ENCODE measurements around the gene PLB1.
"Not testable (repeated sequence)": the region's sequence is repeated elsewhere in the genome, so short reads cannot be mapped to it uniquely, and the experiment has no call there.

Gene PLB1

DNA sequence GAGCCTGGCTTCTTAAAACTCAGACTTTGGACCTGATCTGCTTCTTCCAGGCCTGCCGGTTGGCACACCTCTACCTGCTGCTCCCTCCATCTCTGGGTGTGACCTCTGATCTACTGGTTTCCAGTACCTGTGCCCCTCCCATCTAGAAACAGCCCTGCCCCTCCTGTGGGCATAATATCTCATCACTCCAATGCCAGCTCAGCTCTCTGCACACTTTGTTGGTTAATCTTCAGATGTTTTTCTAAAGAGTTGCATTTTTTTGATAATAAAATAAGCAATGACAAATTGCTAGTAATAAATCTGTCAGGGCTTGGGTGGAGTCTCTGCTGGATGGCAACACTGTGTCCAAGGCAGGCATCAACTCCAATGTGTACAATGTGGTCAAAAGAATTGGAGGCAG, 166.2 kb downstream of the PLB1 start:
- no peak for DNase-seq (ENCODE audit: extremely low read depth in 1 of 2, low read depth in 1 of 2)

DNA sequence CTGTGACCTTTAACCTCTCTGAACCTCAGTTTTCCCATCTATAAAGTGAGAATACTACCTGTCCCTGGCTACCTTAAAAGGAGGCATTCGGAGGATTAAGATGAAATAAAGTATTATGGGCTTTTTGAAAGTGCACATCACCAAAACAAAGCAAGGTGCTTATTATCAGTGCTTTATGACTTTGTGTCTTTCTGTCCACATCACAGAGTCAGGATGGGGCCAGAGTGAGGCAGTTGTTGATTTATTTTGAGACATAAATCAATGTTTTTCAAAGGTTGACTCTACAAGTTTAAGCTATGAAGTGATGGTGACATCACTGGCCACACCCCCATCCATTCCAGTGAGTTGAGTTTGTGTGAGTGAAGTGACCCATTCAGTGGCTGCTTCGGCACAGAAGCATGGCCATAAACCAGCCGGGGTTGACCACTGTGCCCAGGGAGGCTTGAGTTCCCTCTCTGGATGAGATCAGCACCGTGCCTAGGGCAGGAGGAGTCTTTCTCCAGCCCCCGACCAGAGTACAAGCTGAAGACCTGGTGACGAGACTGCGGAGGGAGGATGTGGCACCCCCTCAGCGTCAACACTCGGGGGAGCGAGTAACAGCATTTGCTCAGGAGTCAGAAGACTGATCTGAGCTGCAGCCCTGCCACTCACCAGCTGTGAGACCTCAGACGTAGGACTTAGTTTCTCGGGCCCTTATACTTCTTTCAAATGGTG, 166.8 kb downstream of the PLB1 start:
- DNase-seq (ENCODE audit: extremely low read depth in 1 of 2, low read depth in 1 of 2): no peak

DNA sequence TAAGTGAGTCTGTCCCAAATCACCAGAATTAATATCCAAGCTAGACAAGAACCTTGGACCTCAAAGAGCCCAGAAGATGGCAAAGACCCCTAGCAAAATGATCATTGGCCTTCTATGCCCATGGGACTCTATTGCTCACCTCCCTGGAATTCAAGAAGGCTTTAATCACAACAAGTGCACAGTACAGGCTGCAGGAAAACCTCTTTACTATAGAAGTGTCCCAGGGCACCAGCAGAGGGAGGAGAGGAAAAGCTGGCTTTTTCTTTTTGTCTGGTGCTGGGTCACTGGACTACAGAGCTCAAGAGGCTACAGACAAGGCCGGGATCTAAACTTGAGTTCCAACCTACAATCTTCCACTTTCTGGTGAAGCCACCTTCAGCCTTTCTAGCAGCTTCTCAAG, 167.5 kb downstream of the PLB1 start:
- no peak for DNase-seq (ENCODE audit: extremely low read depth in 1 of 2, low read depth in 1 of 2)

DNA sequence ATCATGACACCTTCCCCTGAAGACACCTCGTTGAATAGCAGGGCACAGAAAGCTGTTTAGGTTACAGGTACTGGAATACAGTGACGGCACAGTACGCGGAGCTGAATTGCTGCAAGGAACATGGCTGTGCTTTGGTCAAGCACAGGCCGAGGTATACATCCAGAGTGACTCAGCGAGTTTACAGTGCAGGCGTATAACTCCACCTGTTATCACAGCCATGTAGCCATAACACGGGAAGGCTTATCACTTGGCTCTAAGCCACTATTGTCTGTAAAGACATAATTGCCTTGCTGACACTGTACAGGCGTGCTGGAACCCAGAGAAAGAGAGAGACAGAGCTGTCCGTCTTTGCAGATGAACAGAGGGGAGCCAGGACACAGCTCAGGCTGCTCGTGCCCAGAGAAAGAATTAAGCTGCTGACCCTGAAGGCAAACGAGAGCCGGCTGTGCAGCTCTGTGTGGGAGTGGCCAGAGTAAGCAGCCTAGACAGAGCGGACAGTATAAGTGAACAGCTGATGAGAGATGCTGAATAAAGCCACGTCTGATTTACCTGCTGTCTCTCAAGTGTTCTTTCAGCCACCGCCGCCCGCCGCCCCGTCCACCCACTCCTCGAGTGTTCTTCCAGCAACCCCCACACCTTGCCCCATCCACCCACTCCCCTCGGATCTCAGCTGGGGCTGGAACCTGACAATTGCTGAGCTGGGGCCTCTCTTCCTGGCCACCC, 168.4 kb downstream of the PLB1 start:
- DNase-seq (ENCODE audit: extremely low read depth in 1 of 2, low read depth in 1 of 2): no peak

DNA sequence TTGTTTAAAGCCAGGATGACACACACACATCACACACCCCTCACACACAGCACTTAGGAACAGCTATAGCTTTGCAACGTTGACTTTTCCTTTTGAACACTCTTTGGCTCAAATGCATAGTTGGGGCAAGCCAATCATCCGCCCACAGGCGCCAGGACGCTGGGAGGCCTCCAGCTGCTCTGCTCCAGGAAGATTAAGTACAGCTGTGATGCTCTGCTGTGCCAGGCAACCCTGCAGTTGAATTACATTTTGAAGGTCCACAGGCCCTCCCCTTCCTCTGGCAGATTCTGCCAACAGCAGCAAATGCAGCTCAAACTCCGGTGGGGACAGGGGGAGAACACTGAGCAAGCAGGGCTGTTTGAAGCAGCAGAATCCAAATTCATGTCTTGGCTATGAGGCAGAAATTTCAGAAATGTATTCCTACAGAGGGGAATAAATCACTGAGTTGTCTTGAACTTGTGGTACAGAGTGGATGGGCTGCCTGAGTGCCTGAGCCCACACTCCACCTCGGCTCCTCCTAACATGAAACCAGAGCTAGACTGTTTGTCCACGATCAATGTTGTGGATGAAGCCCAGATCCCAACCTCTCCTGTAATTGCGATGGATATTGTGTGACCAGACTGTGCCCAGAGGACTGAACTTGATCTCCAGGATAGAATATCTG, 169.3 kb downstream of the PLB1 start:
- DNase-seq (ENCODE audit: extremely low read depth in 1 of 2, low read depth in 1 of 2): no peak

DNA sequence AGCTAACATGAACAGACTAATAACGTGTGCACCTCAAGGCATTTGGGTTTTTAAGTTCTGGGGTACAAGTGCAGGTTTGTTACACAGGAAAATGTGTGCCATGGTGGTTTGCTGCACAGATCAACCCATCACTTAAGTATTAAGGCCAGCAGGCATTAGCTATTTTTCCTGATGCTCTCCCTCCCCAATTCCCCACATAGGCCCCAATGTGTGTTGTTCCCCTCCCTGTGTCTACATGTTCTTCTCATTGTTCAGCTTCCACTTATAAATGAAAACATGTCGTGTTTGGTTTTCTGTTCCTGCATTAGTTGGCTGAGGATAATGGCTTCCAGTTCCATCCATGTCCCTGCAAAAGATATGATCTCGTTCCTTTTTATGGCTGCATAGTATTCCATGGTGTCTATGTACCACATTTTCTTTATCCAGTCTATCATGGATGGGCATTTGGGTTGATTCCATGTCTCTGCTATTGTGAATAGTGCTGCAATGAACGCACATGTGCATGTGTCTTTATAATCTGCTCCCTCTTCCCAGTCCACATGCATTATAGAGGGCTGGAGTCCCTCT, 170.0 kb downstream of the PLB1 start:
- not testable (repeated sequence) for DNase-seq (ENCODE audit: extremely low read depth in 1 of 2, low read depth in 1 of 2)

DNA sequence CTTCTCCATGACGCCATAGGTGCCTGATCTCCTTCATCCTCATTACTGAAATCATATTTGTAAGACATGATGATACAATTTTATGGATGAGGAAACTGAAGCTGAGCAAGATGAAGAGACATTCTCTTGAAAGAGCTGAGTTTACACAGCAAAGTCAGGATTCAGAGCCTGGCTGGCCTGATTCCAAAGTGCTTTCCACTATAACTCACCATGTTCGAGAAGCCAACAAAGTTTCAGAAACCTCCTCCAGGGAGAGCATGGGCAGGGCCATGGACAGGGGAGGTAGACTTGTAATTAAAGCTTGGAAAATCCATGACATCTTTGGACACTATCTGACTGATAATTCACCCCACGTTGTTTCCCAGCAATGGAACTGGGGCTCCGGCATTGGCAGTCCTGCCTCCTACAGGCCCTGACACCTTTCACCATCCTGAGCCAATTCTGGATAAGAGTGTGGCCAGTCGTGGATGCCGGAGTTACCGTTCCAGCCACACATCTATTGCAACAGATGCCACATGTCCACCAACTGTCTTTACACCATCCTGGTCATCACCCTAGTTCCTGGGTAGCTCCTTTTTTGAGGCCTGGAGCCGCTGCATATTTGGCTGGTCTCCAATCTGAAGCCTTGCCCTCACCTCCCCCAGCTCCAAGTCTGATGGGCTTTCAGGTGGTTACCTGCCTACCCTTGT, 170.8 kb downstream of the PLB1 start:
- no peak for DNase-seq (ENCODE audit: extremely low read depth in 1 of 2, low read depth in 1 of 2)

DNA sequence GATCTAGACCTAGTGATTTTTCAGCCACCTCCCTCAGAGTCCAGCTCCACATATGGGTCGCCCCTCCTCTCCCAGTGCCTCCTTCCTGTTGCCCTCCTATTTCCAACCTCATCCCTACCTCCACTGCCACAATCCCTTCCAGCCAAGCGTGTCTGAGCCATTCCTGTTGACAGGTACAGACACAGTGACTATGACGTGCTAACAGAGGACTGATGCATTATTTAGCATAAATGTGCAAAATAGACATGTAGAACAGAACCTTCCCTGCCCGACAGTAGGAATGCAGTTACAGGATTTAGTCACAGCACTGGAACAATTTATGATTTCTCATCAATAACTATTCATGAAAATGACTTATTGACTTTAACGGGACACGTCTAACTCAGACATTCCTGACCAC, 171.4 kb downstream of the PLB1 start:
- DNase-seq (ENCODE audit: extremely low read depth in 1 of 2, low read depth in 1 of 2): no peak

DNA sequence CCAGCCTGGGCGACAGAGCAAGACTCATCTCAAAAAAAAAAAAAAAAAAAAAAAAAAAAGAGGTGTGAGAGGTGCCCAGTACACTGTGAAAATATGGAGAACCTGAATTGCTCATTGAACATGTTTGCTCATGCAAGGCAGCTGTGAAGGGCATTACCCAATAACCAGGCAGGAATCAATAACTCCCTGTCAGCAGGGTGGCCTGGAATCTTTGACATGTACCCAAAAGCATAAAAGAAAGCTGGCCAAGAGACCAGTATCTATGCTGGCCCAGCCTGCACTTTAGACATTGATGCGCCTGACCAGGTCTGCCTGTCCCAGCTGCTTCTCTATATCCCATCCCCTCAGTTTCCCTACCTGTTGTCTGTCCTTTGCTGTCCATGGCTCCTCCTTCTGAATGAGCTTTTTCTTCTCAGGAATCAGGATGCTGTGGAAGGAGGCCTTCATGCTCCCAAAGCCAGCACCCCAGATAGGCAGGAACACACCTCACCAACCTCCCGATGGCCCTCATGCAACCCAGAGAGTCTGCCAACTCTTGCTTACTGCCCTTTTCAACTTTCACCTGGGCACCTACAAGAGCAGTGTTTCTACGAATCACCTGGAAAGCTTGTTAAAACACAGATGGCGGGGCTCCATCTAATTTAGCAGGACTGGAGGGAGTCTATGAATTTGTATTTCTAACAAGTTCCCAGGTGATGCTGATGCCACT, 172.4 kb downstream of the PLB1 start:
- no peak for DNase-seq (ENCODE audit: extremely low read depth in 1 of 2, low read depth in 1 of 2)

DNA sequence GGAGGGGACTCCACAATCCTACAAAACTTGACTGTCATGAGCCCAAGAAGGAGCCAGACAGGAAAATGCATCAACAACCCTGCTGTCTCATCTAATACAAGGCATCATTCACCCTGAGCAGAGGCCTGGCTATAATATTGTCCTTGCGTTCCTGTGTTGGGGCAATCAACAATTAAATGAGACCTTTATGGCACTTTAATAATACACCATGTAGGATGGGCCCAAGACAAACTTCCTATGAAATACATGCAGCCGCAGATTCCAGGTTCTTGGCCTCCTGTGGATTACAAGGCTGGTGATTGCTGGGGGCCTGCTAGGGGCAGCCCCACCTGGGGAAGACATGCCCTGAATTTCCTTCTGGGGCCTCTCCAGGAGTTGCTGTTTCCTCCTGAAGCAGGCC, 173.0 kb downstream of the PLB1 start:
- no peak for DNase-seq (ENCODE audit: extremely low read depth in 1 of 2, low read depth in 1 of 2)

DNA sequence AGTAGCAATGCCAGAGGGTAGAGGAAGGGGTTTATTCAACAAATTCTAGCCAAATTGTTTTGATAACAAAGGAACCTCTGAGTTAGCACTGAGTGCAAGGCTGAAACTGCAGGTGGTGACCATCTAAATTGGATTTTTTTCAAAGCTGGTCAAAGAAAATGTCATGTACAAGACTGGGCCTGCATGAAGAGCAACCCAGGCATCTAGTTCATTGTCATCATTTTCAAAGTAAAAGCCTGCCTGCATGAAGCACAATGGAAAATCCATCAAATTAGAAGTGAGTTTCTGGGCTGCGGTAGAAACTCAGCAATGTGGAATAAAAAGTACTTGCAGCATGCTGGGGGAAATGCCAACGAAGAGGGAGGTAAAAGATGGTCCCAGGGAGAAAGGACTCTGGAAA, 175.0 kb downstream of the PLB1 start:
- DNase-seq (ENCODE audit: extremely low read depth in 1 of 2, low read depth in 1 of 2): no peak

DNA sequence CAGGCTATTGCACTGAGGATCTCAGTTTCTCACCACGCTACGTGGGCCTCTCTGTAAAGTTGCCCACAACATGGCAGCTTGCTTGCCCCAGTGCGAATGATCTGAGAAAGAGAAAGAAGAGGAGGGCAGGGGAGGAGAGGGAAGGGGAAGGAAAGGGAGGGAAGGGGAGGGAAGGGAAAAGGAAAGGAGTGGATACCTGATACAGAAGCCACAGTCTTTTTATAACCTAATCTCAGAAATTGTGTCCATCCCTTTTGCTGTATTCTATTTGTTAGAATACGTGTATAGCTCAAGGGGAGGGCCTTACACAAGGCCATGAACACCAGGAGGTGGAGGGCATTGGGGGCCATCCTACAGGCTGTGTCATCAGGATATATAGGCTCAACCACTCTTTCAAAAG, 177.5 kb downstream of the PLB1 start:
- no peak for DNase-seq (ENCODE audit: extremely low read depth in 1 of 2, low read depth in 1 of 2)

DNA sequence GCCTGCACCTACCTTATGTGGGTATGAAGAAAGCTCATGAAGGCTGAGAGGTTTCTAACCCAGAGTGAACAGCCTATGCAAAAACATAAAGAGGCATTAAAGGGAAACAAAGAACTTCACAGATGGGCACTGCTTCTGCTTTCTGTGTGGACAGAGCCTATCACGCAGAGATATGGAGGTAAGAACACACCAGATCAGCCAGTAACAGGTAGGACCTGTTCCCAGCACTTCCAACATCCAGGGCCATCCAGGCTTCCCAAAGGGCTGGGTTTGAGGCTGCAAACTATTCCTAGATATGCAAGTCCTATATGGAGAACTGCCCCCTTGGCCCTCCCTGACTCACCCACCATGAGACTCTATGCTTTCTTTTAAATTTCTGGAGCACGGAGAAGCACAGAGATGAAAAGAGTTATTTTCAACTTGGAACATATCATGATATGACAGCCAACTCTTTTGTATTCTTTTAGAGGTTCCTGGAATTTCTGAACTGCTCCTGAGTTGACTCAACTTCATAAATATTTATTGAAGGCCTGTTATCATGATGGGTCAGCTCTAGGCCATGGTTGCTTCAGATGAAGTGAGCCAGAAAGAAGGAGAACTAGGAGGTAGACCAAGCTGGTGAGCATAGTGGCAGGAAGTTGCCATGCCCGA, 178.3 kb downstream of the PLB1 start:
- DNase-seq (ENCODE audit: extremely low read depth in 1 of 2, low read depth in 1 of 2): no peak

DNA sequence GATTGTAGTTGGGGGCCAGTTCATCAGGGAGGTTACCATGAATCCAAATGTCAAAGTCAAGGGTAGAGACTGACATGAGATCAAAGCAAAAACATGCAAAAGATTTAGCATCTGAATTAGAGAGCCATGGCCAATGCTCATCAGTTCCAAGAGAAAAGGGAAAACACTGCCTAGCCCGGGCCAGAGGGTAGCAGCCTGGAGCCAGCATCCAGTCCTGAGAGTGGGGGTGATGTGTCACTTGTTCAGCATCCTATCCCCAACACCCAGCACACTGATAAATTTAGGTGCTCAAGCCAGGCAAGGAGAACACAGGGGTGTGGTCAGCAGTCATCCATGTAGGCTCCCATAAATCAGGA, 178.8 kb downstream of the PLB1 start:
- DNase-seq (ENCODE audit: extremely low read depth in 1 of 2, low read depth in 1 of 2): no peak

DNA sequence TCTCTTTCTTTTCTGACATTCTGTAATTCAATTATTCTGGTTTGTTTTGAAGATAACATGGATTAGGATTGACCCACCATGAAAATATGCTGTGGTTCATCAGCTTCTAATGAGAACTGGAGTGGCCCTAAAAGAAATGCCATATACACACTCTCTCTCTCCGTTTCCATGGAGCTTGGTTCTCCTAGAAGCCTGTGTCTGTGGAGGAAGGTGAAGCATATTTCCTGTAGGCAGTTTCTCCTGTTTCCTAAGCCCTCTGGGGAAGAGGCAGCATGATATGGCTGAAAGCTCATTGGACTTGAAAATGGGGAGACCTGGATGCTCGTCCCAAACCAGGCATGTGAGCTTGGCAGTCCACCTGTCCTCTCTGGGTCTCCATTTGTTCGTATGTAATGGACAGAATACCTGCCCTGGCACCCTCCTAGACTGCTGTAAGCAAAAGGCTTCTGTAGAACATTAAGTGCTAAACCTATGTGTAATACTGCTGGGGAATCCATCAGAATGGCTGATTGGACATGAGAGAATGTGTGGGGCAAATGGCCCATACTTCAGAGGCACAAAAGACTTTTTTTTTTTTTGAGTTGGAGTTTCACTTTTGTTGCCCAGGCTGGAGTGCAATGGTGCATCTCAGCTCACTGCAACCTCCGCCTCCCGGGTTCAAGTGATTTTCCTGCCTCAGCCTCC, 180.4 kb downstream of the PLB1 start:
- DNase-seq (ENCODE audit: extremely low read depth in 1 of 2, low read depth in 1 of 2): no peak

DNA sequence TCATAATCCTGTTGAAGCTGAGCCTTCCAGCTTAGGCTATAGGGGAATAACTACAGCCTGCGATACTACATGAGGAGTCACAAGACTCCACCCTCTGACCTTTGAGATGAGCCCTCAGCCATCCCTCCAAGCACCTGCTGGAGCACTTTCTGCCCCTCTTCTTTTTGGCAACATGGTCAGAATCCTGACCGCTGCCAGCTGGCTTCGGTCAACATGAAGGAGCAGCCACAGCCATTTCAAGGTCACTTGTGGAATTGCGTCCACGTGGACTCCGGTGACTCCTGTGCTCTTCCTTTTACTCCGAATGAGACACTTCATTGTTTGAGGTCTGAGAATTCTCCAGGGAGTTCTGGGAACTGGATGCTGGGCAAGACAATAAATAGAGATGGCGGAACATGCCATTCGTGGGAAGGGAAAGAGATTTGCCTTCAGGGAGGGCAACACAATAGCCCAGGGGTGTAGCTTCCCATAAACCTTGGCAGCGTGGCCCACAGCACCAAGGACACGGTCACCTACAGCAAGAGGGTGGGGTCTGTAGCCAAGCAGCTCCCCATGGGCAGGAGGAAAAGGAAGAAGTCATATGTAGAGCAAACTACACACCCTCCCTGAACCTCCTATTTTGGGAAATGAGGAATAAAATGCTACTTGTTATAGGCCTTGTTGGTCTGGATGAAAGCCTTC, 182.5 kb downstream of the PLB1 start:
- DNase-seq (ENCODE audit: extremely low read depth in 1 of 2, low read depth in 1 of 2): no peak

DNA sequence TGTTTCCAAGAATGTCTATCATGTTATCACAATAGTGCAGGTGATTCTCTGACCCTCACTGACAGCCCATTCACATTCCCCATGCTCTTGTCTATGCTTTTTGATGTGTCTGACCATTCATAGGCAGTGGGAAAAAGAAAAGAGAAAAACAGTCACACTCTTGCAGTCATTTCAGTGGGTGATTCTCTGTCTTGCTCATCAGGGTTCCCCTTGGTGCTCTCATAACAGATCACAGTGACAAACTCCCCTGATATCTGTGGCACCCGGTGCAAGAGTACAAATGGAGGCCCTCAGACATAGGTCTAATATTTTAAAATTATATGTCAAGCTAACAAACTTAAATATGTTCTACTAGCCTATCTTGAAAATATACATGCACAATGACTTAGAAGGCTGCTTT, 183.1 kb downstream of the PLB1 start:
- DNase-seq (ENCODE audit: extremely low read depth in 1 of 2, low read depth in 1 of 2): peak in 1 of 2 donors; percentile 20

DNA sequence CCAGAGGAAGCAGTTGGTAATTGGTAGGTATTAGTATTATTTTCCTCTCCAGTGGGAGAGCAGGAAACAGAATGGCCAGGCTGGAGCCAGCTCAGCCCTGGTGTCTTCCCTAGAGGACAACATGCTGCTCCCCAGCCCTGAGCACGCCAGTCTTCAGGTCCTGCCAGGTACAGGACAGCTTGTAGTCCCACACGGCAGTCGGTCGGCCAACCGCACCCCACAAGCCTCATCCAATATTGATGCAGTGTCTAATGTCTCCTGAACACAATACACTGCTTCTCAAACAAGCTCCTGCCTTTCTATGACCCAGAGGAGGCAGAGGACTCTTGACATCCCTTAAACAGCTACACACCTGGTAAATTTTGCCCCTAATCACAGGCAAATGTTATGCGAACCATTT, 184.8 kb downstream of the PLB1 start:
- DNase-seq (ENCODE audit: extremely low read depth in 1 of 2, low read depth in 1 of 2): no peak

DNA sequence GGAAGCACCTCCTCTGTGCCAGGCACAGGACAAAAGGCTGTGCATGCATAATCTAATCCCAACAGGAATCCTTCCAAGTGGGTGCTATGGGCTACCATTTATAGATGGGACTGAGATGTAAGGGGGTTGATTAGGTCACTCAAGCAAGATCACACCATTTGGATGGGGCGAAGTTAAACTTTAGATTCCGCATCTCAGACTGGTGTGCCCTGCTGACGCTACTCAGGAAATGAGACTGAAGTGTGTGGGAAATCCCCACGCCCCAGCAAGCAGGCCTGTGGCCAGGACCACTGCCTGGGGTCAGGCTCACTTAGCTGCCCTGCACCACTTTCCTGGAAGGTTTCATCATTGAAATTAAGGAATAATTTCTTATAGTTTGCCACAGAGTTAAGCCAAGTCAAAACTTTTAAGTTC, 185.3 kb downstream of the PLB1 start:
- DNase-seq (ENCODE audit: extremely low read depth in 1 of 2, low read depth in 1 of 2): peak; percentile 57 to 70

Data from stimulated activated CD8-positive, alpha-beta memory T cell treated with anti-CD3 and anti-CD28 coated beads, Interleukin-7, amount 100 ng/mL, for 48 hours (primary cell).